Measurements from ENCODE around the gene RSBN1.
"Not testable (repeated sequence)": the region's sequence is repeated elsewhere in the genome, so short reads cannot be mapped to it uniquely, and the experiment has no call there.

Gene RSBN1

GRCh38 chr1:113734357-113735055 is 77.8 kb downstream of the RSBN1 start:
- no peak for DNase-seq

- DNase-seq: no peak
Observed at GRCh38 chr1:113732802-113733201, 79.5 kb downstream of the RSBN1 start.

- DNase-seq: no peak
Observed at GRCh38 chr1:113721010-113721409, 91.3 kb downstream of the RSBN1 start.

- DNase-seq: not testable (repeated sequence)
Observed at GRCh38 chr1:113718621-113719020, 93.7 kb downstream of the RSBN1 start.

GRCh38 chr1:113717506-113717905 is 94.8 kb downstream of the RSBN1 start:
- not testable (repeated sequence) for DNase-seq

- no peak for DNase-seq
Observed at GRCh38 chr1:113714606-113715269, 97.5 kb downstream of the RSBN1 start.

All from NCI-H748 treated with DMSO at 0.1 percent for 48 hours (cell line).